ENCODE results near the gene DMD. TPM values are rescaled to one million over a fixed set of nuclear protein-coding genes. Genes with fewer than 3 reads are reported as not detected.

Gene DMD
- total and polyA plus RNA-seq, 2 of the 8 experiments (the other 6 are each of a cell fraction or from before 2014, with no cell fraction given): 4.8 to 7.4 TPM

DNA sequence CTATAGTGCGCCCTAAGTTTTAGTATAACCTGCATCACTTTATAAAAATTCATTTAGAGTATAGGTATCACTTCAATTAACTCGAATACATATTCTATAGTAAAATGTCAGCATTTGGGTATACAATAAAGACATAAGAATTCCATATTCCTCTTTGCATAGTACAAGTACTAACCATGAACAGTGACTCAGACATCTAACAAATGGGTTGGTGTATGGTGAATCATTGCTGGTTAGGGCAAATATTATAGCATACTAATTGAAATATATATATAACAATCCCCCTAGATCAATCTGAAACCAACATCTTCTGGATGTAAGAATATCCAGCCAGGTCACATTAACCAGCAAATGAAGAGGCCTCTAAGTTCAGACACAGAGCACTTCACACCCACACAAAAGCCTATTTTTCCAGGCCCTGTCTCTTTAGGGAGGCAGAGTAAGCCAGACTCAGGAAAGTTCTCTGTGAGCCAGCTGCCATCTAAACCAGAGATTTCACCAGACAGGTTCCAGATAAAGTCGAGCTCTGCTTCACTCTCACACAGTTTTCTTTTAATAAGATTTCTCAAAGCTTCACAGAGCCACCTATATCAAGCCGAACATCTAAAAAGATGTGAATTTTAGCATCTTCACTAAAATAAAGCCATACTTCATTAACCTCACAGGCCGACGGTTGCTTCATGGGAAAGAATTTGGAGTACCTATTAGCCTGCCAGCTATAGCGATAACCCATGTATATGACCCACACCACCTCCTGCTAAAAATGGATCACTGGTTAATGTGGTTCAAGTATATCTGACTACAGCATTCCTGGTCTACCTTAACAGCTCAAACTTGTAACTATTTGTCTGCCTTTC lies 1939.5 kb downstream of the DMD start:
- POLR2A ChIA-PET (ENCODE audit: partially characterized antibody): no interaction called here

More for the DNA sequence above, 1939.5 kb downstream of the DMD start:
- no peak overlapping the region for H3K9ac ChIP-seq (replicated peaks in 1 of 4; ENCODE audit: extremely low read depth in 1 of 4, low read depth in 3 of 4, low read length in 3 of 4)
- H3K4me1 ChIP-seq (replicated peaks in 1 of 4; ENCODE audit: control insufficient read depth in 3 of 4, insufficient read depth in 4 of 4, low read length in 3 of 4): peaks cover 0 to 3% (median 0%) of the 10 kb centered on the region in 4 experiments; a peak in 3 of 7 replicates
- no peak overlapping the region for H2BK12ac ChIP-seq (ENCODE audit: low read depth, low read length)
- H3K27ac ChIP-seq (ENCODE audit: low read depth, low read length): no peak overlapping the region
- WGBS, 2 experiments (ENCODE audit: extremely low coverage in 1 of 2, insufficient coverage in 1 of 2, insufficient read length in 1 of 2, insufficient replicate concordance in 2 of 2, low coverage in 1 of 2, low lambda C conversion rate in 2 of 2, missing lambda C conversion rate in 1 of 2): 82% methylated on average over 7 of the region's 7 CpGs; no CpG with 5 or more reads in 1 of the 2 experiments
- no peak overlapping the region for H2AK5ac ChIP-seq (ENCODE audit: low read depth, low read length)
- H2BK15ac ChIP-seq (ENCODE audit: low read length): no peak overlapping the region
- no peak overlapping the region for H4K8ac ChIP-seq (ENCODE audit: extremely low read depth, insufficient read depth, low read length)
- no peaks in the 10 kb centered on the region for H3K79me1 ChIP-seq (ENCODE audit: low read depth, low read length)
- no peak overlapping the region for H3K18ac ChIP-seq (ENCODE audit: extremely low read depth, low read length)
- H2AFZ ChIP-seq (ENCODE audit: low read length): no peak overlapping the region
- H4K5ac ChIP-seq (ENCODE audit: insufficient read length, low read depth, low read length): no peak overlapping the region
- FAIRE-seq (no peak), DNase-seq (ENCODE audit: low read depth in 1 of 2, low spot score in 2 of 2) (no peak)
- no peaks in the 10 kb centered on the region for H3K36me3 ChIP-seq (ENCODE audit: control insufficient read depth in 2 of 4, insufficient read depth in 4 of 4, low read length in 3 of 4)
- no peaks in the 10 kb centered on the region for H4K20me1 ChIP-seq (replicated peaks in 1 of 2; ENCODE audit: control insufficient read depth in 1 of 2, insufficient read depth in 2 of 2, low read length in 2 of 2)
- CTCF ChIA-PET (ENCODE audit: partially characterized antibody): interaction anchor here (1.1 to 1.5 kb wide), 3 partner anchors 9 to 235 kb away, joined by 3 to 6 read pairs (median 4); no protein-coding TSS in a partner anchor
- H3K79me2 ChIP-seq (ENCODE audit: control insufficient read depth in 1 of 2, insufficient read depth in 2 of 2, low read length in 2 of 2): no peaks in the 10 kb centered on the region
- no peak overlapping the region for H2BK120ac ChIP-seq (replicated peaks; ENCODE audit: low read depth, low read length)
- H3K27me3 ChIP-seq (replicated peaks in 1 of 4; ENCODE audit: control insufficient read depth in 3 of 4, extremely low read depth in 1 of 4, insufficient read depth in 3 of 4, low read length in 3 of 4): no peaks in the 10 kb centered on the region
- no peak overlapping the region for H3K4me3 ChIP-seq (ENCODE audit: extremely low read depth in 1 of 4, insufficient read depth in 2 of 4, low read depth in 3 of 4, low read length in 4 of 4)
- H2BK5ac ChIP-seq (ENCODE audit: low read depth, low read length): no peak overlapping the region
- H3K14ac ChIP-seq (ENCODE audit: insufficient read length): no peak overlapping the region
- no peak overlapping the region for H3K56ac ChIP-seq (replicated peaks; ENCODE audit: insufficient read length, low read depth, low read length)
- no peak overlapping the region for H4K91ac ChIP-seq (replicated peaks; ENCODE audit: insufficient read length, low read length)
- H3K4me2 ChIP-seq (ENCODE audit: insufficient read depth in 1 of 2, low read depth in 2 of 2, low read length in 2 of 2): no peak overlapping the region
- no peaks in the 10 kb centered on the region for H3K9me3 ChIP-seq (ENCODE audit: insufficient read depth in 2 of 2, low read depth in 1 of 2, low read length in 1 of 2)
- TF ChIP-seq BACH1 (IDR thresholded peaks at IDR 0.05; ENCODE audit: low read length) (no peak), POU5F1 (IDR thresholded peaks at IDR 0.05; ENCODE audit: low read depth, low read length) (no peak), JUN (IDR thresholded peaks at IDR 0.05; ENCODE audit: low read depth, low read length) (no peak), CHD1 (IDR thresholded peaks at IDR 0.05; ENCODE audit: low read depth, low read length) (no peak), TEAD4 (IDR thresholded peaks at IDR 0.05; ENCODE audit: low read depth, low read length) (no peak), BCL11A (IDR thresholded peaks at IDR 0.05; ENCODE audit: low read depth in 2 of 2, low read length in 2 of 2) (no peak), RNF2 (IDR thresholded peaks at IDR 0.05; ENCODE audit: borderline replicate concordance, low read depth, low read length, missing control alignments, poor library complexity, severe bottlenecking) (no peak), SP2 (IDR thresholded peaks at IDR 0.05; ENCODE audit: low read length) (no peak), SP1 (IDR thresholded peaks at IDR 0.05; ENCODE audit: low read depth, low read length) (no peak), YY1 (IDR thresholded peaks at IDR 0.05; ENCODE audit: low read depth, low read length) (no peak), HDAC2 (IDR thresholded peaks at IDR 0.05; ENCODE audit: borderline replicate concordance in 1 of 2, low read depth in 2 of 2, low read length in 2 of 2) (no peak)
- TF ChIP-seq, protein P1, sequence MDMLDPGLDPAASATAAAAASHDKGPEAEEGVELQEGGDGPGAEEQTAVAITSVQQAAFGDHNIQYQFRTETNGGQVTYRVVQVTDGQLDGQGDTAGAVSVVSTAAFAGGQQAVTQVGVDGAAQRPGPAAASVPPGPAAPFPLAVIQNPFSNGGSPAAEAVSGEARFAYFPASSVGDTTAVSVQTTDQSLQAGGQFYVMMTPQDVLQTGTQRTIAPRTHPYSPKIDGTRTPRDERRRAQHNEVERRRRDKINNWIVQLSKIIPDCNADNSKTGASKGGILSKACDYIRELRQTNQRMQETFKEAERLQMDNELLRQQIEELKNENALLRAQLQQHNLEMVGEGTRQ (IDR thresholded peaks at IDR 0.05; ENCODE audit: low read length): no peak
- no peak overlapping the region for H2BK20ac ChIP-seq (ENCODE audit: low read length)
- no peak overlapping the region for H3K4ac ChIP-seq (replicated peaks; ENCODE audit: insufficient read length, low read depth, low read length)
- no peak overlapping the region for H3K23ac ChIP-seq (ENCODE audit: insufficient read length)
- H3K23me2 ChIP-seq (ENCODE audit: low read depth, low read length): no peaks in the 10 kb centered on the region

Data from H1 (cell line).